Choroid plexus epithelial cell (primary cell): ENCODE results near the gene GCNT1.

ENCODE experiments used
- DNase-seq: peaks from one replicate; pipeline ENCODE4 v3.0.0-alpha.2; 2010; ENCODE audit warnings: low read depth
- H3K4me3 ChIP-seq: 2 replicates; pipeline ENCODE4 v1.5.1; 2011; ENCODE audit warnings: low read depth, mild to moderate bottlenecking, control low read depth, low read length, moderate library complexity
- TF ChIP-seq, protein P1 (sequence below): conservative IDR thresholded peaks from 2 replicates; pipeline ENCODE4 v1.5.1; 2011; ENCODE audit warnings: low read depth, mild to moderate bottlenecking, control low read depth, inconsistent platforms, low read length, moderate library complexity

The GCNT1 gene

DNA sequence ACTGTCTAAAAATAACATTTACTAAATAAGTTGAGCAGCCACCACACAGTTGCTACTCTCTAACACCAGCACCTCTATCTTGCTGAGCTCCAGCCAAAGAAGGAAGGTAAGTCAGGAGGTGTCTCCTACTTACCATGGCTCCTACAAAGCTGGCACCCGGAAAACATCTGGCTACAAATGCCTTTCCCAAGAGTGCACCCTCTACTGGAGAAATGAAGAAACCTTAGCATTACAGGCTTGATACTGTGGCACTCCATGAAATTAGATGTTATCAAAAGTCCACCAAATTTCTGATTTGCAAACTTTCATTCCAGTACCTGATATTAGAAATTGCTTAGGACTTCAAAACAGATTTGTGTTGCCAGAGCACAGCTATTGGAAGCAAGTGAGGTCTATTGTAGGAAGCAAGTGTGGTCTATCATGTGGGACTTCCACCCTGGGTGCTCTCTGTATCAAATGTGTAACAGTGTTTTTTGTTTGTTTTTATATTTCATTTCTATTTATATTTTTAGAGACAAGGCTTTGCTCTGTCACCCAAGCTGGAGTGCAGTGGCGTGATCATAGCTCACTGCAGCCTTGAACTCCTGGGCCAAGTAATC lies 39.1 kb upstream of the GCNT1 start:
- peak; percentile 44 for DNase-seq
- H3K4me3 ChIP-seq, result no peak overlapping the region
- TF ChIP-seq, protein P1, sequence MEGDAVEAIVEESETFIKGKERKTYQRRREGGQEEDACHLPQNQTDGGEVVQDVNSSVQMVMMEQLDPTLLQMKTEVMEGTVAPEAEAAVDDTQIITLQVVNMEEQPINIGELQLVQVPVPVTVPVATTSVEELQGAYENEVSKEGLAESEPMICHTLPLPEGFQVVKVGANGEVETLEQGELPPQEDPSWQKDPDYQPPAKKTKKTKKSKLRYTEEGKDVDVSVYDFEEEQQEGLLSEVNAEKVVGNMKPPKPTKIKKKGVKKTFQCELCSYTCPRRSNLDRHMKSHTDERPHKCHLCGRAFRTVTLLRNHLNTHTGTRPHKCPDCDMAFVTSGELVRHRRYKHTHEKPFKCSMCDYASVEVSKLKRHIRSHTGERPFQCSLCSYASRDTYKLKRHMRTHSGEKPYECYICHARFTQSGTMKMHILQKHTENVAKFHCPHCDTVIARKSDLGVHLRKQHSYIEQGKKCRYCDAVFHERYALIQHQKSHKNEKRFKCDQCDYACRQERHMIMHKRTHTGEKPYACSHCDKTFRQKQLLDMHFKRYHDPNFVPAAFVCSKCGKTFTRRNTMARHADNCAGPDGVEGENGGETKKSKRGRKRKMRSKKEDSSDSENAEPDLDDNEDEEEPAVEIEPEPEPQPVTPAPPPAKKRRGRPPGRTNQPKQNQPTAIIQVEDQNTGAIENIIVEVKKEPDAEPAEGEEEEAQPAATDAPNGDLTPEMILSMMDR, result peak; percentile 75

DNA sequence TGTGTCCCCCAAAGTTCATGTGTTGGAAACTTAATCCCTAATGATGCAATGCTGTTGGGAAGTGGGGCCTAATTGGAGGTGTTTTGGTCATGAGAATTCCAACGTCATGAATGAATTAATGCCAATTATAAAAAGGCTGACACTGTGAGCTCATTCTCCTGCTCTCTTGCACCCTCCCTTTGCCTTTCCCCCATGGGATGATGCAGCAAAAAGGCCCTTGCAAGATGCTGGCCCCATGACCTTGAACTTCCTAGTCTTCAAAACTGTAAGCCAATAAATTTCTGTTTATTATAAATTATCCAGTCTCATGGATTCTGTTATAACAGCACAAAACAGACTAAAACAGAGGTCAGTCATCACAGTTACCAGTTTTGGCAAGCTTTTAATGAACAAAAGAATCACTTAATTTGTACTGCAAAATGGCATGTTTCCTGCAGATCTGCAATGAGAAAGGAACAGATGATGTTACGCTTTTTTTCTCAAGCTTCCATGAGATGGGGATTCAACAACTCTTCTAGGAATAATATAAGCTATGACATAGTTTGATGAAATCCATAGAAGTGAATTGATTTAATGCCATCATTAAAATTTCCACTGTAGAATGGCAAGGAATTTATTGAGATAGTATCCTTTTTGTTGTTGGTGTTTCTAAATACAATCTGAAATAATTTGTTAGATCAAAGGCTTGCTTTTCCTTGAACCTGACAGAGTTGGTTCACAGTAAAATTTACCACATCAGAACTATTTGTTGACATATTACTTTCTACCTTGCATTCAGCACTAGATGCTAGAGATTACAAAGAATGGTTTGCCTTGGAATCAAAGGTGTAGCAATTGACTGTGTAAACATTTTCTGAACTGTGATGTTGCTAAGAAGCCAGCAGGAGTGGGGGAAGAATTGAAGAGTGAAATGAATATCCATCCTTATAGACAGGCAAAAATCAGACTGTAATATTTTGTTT lies 35.5 kb upstream of the GCNT1 start:
- TF ChIP-seq, protein P1, result no peak
- no peak overlapping the region for H3K4me3 ChIP-seq
- DNase-seq, result no peak

DNA sequence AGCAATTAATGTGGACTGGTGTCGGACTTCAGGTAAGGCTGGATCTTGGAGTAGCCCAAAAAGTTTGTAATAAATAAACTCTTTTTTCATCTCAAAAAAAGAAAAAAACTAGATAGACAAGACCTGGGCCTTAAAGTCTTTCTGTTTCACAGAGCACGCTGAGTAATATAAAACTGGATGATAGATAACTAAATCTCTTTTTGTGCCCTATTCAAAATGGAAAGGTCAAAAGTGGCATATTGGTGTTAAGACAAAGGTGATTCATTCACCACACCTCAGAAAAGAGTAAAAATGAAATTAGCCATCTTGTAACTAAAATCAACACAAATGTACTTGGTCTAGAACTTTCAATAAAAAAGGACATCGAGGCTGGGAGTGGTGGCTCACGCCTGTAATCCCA lies 34.5 kb upstream of the GCNT1 start:
- TF ChIP-seq, protein P1, result no peak
- H3K4me3 ChIP-seq, result no peak overlapping the region
- DNase-seq, result no peak

DNA sequence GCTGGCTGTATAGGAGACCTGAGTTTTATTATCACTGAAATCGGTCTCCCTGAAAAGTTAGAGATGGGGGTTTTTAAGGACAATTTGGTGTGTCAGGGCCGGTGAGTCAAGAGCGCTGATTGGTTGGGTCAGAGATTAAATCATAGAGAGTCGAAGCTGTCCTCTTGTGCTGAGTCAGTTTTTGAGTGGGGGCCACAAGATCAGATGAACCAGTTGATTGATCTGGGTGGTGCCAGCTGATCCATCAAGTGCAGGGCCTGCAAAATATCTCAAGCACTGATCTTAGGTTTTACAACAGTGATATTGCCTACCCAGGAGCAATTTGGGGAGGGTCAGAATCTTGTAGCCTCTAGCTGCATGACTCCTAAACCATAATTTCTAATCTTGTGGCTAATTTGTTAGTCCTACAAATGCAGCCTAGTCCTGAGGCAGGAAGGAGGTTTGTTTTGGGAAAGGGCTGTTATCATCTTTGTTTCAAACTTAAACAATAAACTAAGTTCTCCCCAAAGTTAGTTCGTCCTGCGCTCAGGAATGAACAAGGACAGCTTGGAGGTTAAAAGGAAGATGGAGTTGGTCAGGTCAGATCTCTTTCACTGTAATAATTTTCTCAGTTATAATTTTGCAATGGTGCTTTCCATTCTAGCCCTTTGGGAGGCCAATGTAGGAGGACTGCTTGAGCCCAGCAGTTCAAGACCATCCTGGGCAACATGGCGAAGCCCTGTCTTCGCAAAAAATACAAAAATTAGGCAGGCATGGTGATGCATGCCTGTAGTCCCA lies 33.1 kb upstream of the GCNT1 start:
- TF ChIP-seq, protein P1, result no peak
- H3K4me3 ChIP-seq, result no peak overlapping the region
- no peak for DNase-seq

DNA sequence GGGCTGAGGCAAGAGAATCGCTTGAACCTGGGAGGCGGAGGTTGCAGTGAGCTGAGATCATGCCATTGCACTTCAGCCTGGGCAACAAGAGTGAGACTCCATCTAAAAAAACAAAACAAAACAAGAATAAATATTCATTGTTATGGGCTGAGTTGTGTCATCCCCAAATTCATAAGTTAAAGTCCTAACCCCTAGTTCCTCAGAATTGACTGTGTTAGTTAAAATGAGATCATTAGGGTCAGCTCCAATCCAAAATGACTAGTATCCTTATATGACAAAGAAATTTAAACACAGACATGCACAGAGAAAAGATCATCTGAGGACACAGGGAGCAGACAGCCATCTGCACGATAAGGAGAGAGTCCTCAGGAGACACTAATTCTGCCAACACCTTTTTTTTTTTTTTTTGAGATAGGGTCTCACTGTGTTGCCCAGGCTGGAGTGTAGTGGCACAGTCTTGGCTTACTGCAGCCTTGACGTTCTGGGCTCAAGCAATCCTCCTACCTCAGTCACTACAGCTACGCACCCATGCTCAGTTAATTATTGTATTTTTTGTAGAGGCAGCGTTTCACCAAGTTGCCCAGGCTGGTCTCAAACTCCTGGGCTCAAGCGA lies 32.1 kb upstream of the GCNT1 start:
- TF ChIP-seq, protein P1, result no peak
- no peak overlapping the region for H3K4me3 ChIP-seq
- DNase-seq, result no peak

DNA sequence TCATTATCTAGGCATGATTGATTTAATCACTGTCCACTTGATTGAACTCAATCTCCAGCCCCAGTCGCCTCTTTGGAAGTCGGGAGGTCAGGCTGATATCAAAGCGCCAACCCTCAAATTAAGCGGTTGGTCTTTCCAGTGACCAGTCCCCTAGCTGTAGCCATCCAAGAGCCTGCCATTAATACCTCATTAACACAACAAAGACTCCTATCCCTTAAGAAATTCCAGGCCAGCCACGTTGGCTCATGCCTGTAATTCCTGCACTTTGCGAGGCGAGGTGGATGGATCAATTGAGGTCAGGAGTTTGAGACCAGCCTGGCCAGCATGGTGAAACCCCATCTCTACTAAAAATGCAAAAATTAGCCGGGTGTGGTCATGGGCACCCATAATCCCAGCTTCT lies 27.4 kb upstream of the GCNT1 start:
- TF ChIP-seq, protein P1, result no peak
- no peak for DNase-seq

More for the DNA sequence above, 27.4 kb upstream of the GCNT1 start:
- H3K4me3 ChIP-seq, result no peak overlapping the region
